Omental fat pad (tissue), 4 donors: Measurements from ENCODE around the gene GPR108. TPM values are rescaled to one million over a fixed set of nuclear protein-coding genes. Genes with fewer than 3 reads are reported as not detected.
A peak's percentile ranks its signal among the peaks of the same experiment; 100 is the strongest.

Source experiments
- ATAC-seq: fragments of 150-250 bp; one replicate; pipeline ENCODE4 v1.9.1; 2016; ENCODE audit warnings: mild to moderate bottlenecking, moderate library complexity; ENCODE audit not compliant: low FRiP score
- DNase-seq: peaks from one replicate; pipeline ENCODE4 v3.0.0-alpha.2; 2019; ENCODE audit warnings: low spot score
- total RNA-seq, 4 donors: library from RNA; depleted of rRNA; stranded (reverse); fragments of >200 nt; gene quantifications; one replicate each; pipeline ENCODE4 v1.1.0, GENCODE V29; 2016
- TF ChIP-seq, protein P1 (sequence below), 3 donors: fragments of 450-650 bp; IDR thresholded peaks; one replicate each; pipeline ENCODE4 v1.5.1; 2016 to 2017; ENCODE audit warnings: antibody characterized with exemption in 3 of 3, mild to moderate bottlenecking in 3 of 3, moderate library complexity in 2 of 3

Gene GPR108
- total RNA-seq, 4 donors from 2014 or later, result 34.5 to 68.4 (median 62.0) TPM

DNA sequence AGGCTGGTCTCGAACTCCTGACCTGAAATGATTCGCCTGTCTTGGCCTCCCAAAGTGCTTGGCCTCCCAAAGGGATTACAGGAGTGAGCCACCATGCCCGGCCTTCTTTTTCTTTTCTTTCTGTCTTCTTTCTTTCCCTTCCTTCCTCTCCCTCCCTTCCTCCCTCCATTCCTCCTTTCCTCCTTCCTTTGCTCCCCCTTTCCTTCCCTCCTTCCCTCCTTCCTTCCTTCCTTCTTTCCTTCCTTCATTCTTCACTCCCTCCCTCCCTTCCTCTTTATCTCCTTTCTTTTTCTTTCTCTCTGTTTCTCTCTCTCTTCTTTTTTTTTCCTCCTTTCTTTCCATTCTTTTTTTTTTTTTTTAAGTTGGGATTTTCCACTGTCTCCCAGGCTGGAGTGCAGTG lies 29.0 kb downstream of the GPR108 start:
- DNase-seq, result no peak
- no peak for ATAC-seq
- TF ChIP-seq, protein P1, sequence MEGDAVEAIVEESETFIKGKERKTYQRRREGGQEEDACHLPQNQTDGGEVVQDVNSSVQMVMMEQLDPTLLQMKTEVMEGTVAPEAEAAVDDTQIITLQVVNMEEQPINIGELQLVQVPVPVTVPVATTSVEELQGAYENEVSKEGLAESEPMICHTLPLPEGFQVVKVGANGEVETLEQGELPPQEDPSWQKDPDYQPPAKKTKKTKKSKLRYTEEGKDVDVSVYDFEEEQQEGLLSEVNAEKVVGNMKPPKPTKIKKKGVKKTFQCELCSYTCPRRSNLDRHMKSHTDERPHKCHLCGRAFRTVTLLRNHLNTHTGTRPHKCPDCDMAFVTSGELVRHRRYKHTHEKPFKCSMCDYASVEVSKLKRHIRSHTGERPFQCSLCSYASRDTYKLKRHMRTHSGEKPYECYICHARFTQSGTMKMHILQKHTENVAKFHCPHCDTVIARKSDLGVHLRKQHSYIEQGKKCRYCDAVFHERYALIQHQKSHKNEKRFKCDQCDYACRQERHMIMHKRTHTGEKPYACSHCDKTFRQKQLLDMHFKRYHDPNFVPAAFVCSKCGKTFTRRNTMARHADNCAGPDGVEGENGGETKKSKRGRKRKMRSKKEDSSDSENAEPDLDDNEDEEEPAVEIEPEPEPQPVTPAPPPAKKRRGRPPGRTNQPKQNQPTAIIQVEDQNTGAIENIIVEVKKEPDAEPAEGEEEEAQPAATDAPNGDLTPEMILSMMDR (IDR thresholded peaks at IDR 0.05), result no peak

DNA sequence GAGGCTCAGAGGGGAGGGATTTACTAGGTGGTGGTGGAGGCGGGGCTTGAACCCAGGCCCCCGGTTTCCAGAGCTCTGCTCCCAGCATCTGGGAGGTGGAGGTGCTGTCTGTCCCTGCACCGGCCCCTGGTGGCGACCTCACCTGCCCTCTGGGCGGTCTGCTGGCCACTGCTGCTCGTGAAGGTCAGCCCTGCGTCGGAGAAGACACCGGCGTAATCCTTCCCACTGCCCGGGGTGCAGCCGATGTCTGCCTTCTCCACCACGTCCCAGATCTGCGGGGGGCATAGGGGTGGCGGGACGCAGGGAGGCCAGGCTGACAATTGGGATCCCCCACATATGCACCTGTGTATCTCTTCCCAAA lies 29.7 kb downstream of the GPR108 start:
- no peak for ATAC-seq
- TF ChIP-seq, protein P1 (IDR thresholded peaks at IDR 0.05), result no peak
- DNase-seq, result no peak

DNA sequence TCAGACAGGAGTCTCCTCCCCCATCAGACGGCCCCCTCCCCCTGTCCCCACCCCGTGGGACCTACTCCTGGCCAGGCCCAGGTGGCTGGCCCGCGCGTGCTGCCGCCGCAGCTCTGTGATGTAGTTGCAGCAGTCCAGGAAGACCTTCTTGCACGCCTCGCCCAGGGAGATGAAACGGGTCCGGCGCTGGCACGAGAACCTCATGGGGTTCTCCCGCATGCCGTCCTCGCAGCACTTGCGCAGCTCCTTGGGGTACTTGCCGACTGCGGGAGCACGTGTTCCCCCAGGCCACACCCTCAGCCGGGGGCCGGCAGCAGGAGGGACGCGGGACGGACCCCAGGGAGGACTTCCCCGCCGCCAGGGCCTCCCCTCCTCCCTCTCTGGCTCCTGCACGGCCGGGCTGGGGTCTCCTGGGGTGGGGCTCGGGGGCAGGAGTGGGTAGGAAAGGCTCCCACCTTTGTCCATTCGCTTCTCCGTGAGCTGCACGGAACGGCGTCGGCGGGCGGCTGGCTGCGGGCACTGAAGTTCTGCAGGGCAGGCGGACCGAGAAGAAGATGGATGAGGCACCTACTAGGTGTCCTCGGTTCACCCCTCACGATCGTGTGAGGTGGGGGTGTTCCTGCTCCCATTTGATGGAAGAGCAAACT lies 30.2 kb downstream of the GPR108 start:
- TF ChIP-seq, protein P1 (IDR thresholded peaks at IDR 0.05), result no peak
- no peak for DNase-seq
- ATAC-seq, result no peak

DNA sequence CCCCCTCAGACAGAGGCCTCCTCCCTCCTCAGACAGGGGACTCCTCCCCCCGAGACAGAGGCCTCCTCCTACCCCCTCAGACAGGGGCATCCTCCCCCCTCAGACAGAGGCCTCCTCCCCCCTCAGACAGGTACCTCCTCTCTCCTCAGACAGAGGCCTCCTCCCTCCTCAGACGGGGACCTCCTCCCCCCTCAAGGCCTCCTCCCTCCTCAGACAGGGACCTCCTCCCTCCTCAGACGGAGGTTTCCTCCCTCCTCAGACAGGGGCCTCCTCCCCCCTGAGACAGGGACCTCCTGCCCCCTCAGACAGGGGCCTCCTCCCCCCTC lies 30.8 kb downstream of the GPR108 start:
- no peak for DNase-seq
- TF ChIP-seq, protein P1 (IDR thresholded peaks at IDR 0.05), result no peak
- ATAC-seq, result peak; percentile 21

DNA sequence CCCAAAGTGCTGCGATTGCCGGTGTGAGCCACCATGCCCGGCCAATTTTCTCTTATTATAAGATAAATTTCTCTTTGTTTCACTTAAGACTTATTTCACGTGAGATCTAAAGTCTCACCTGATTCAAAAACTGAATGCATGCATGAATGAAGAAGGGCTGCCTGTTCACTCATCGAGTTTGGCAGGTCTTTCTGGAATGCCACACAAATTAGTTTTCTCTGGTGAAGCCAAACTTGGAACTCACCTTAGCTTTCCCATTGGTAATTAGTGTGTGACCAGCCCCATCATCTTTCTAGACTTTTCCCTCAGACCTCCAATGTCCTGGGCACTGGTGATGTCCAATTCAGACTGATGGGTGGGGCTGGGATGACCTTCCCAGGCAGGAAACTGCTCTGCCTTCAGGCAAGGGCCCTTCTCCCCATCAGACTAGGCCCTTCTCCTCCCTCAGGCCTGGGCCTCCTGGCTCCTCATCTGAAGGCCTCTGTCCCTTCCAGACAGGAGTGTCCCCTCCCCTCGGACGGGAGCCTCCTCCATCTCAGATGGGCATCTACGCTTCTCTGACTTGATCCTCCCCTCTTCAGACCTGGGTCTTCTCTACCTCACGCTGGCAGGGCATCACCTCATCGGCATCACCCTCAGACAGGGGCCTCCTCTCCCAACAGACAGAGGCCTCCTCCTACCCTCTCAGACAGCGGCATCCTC lies 31.3 kb downstream of the GPR108 start:
- no peak for DNase-seq

DNA sequence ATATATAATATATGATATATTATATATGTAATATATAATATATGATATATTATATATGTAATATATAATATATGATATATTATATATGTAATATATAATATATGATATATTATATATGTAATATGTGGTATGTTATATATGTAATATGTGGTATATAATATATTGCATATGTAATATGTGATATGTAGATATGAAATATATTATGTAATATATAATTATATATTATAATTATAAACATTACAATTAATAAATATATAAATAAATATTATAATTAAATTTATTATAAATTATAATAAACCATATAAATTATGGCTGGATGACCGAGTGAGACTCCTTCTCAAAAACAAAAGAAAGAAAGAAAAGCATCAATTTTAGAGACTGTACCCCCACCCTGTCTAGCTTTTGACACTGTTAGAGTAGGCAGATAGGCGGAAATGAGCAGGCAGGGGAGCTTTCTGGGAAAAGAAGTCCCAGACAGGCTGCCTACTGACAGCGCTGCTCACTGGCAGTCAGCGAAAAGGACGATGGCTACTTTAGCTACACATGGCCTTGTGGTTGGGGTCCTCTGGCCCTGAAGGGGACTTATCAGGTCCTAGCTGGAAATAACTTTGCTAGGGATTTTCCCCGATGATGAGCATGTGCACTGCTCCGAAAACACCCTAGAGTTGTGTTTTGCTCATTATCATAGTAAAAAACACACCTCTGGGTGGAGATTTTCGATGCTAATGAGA lies 36.6 kb downstream of the GPR108 start:
- no peak for ATAC-seq
- DNase-seq, result no peak
- TF ChIP-seq, protein P1 (IDR thresholded peaks at IDR 0.05), result no peak

More for the DNA sequence above, 31.3 kb downstream of the GPR108 start:
- TF ChIP-seq, protein P1 (IDR thresholded peaks at IDR 0.05), result no peak
- no peak for ATAC-seq
